ENCODE measurements around the gene CCDC88B.

Gene CCDC88B

DNA sequence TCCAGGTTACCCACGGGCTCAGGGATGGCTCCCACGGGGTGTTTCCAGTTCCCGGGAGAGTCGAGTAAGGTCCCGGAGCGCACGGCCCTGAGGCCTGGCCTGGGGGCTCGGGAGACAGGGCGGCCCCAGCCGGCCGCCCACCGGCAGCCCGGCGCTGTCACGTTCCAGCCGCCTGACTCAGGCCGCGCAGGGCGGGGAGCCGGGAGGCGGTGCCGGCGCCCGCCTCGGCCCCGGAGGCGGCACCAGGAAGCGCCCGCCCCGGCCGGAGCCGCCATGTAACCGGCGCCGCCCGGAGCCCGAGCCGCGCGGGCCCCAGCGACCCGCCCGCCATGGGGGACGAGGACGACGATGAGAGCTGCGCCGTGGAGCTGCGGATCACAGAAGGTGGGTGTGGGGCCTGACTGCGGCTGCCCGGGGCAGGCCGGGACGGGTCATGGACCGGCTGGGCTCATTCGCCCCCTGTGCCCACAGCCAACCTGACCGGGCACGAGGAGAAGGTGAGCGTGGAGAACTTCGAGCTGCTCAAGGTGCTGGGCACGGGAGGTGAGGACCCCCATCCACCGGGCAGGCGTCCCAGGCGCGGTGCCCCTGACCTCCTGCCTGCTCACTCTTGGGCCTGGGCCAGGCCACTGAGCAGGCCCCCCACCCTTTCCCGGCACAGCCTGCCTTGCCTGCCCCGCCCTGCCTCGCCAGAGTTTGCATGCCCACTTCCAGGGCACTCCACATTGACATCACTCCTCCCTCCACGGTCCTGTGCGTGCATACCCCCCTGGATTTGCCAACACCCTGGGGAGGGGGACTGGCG lies 19.1 kb downstream of the CCDC88B start, which contains the start of gene RPS6KA4:
TSS of gene RPS6KA4 (plus strand) at position 256 of the 805 bp plus-strand sequence. CDS start at position 330, 74 bp downstream.
- Histone ChIP-seq H3K4me3 (ENCODE audit: low read depth in 1 of 2, low read length in 2 of 2) (peak within 1 kb of the TSS; percentile 78 to 98), H3K36me3 (ENCODE audit: insufficient read depth, low read length) (peaks cover 37% of the 10 kb centered on the region), H2AFZ (ENCODE audit: low read depth, low read length) (peak within 1 kb of the TSS; percentile 99), H3K79me2 (ENCODE audit: insufficient read depth, low read length) (peaks cover 23% of the 10 kb centered on the region), H3K27ac (ENCODE audit: low read length) (peak within 1 kb of the TSS; percentile 89), H3K27me3 (ENCODE audit: insufficient read depth, low read length, poor library complexity) (no peaks in the 10 kb centered on the region), H3K4me1 (ENCODE audit: insufficient read depth, low read length) (peaks cover 26% of the 10 kb centered on the region), H4K20me1 (ENCODE audit: insufficient read depth, low read length) (peaks cover 3% of the 10 kb centered on the region; the same call in 1 of the 2 replicates), H3K9me3 (ENCODE audit: insufficient read depth, low read length, severe bottlenecking) (no peaks in the 10 kb centered on the region), H3K4me2 (ENCODE audit: insufficient read depth, low read length) (peak within 1 kb of the TSS; percentile 100), H3K9ac (ENCODE audit: low read depth, low read length) (peak within 1 kb of the TSS; percentile 96)
- ATAC-seq (ENCODE audit: insufficient read depth, low read depth) (peak; percentile 91), DNase-seq (peak; percentile 52)
- TF ChIP-seq, protein P1, sequence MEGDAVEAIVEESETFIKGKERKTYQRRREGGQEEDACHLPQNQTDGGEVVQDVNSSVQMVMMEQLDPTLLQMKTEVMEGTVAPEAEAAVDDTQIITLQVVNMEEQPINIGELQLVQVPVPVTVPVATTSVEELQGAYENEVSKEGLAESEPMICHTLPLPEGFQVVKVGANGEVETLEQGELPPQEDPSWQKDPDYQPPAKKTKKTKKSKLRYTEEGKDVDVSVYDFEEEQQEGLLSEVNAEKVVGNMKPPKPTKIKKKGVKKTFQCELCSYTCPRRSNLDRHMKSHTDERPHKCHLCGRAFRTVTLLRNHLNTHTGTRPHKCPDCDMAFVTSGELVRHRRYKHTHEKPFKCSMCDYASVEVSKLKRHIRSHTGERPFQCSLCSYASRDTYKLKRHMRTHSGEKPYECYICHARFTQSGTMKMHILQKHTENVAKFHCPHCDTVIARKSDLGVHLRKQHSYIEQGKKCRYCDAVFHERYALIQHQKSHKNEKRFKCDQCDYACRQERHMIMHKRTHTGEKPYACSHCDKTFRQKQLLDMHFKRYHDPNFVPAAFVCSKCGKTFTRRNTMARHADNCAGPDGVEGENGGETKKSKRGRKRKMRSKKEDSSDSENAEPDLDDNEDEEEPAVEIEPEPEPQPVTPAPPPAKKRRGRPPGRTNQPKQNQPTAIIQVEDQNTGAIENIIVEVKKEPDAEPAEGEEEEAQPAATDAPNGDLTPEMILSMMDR (IDR thresholded peaks at IDR 0.05; ENCODE audit: borderline replicate concordance, extremely low read depth, low read length, poor library complexity, severe bottlenecking) = no peak
- no peak for TF ChIP-seq EZH2 (IDR thresholded peaks at IDR 0.05; ENCODE audit: borderline replicate concordance, low read depth, low read length, severe bottlenecking)

DNA sequence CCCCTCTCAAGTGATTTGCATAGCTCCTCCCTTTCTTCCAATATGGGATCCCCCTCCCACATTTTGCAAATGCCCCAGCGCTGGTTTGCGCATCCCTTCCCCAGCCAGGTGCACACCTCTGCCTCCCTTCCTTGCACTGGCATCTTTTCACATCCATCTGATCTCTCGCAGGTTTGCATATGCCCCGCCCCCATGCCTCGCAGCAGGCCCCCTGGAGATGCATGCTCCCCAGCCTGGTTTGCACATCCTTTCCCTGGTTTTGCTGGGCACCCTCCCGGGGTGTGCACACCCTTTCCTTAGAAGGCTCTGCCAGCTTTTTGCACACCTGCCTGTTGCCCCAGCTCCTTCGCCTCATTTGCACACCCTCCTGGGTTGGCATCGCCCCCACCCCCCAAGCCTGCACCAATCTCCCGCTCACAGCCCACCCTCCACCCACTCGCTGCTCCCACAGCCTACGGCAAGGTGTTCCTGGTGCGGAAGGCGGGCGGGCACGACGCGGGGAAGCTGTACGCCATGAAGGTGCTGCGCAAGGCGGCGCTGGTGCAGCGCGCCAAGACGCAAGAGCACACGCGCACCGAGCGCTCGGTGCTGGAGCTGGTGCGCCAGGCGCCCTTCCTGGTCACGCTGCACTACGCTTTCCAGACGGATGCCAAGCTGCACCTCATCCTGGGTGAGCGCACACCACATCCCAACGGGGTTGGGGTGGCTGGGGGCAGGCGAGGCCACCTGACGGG lies 19.9 kb downstream of the CCDC88B start:
- peaks cover 41% of the 10 kb centered on the region for H3K36me3 ChIP-seq (ENCODE audit: insufficient read depth, low read length)
- DNase-seq (peak; percentile 46), ATAC-seq (ENCODE audit: insufficient read depth, low read depth) (peak; percentile 4; the same call in 1 of the 3 replicates)
- peak overlapping the region; percentile 99 for H2AFZ ChIP-seq (ENCODE audit: low read depth, low read length)
- H3K27me3 ChIP-seq (ENCODE audit: insufficient read depth, low read length, poor library complexity) = no peaks in the 10 kb centered on the region
- peak overlapping the region; percentile 96 for H3K9ac ChIP-seq (ENCODE audit: low read depth, low read length)
- peak overlapping the region; percentile 100 for H3K4me2 ChIP-seq (ENCODE audit: insufficient read depth, low read length)
- no peak for TF ChIP-seq EZH2 (IDR thresholded peaks at IDR 0.05; ENCODE audit: borderline replicate concordance, low read depth, low read length, severe bottlenecking)
- TF ChIP-seq, protein P1 (IDR thresholded peaks at IDR 0.05; ENCODE audit: borderline replicate concordance, extremely low read depth, low read length, poor library complexity, severe bottlenecking) = no peak
- H3K79me2 ChIP-seq (ENCODE audit: insufficient read depth, low read length) = peaks cover 23% of the 10 kb centered on the region
- peak overlapping the region; percentile 89 for H3K27ac ChIP-seq (ENCODE audit: low read length)
- H4K20me1 ChIP-seq (ENCODE audit: insufficient read depth, low read length) = peaks cover 3% of the 10 kb centered on the region; the same call in 1 of the 2 replicates
- H3K4me3 ChIP-seq (ENCODE audit: low read depth in 1 of 2, low read length in 2 of 2) = peak overlapping the region; percentile 78 to 98; a peak in 3 of 4 replicates
- H3K9me3 ChIP-seq (ENCODE audit: insufficient read depth, low read length, severe bottlenecking) = no peaks in the 10 kb centered on the region
- H3K4me1 ChIP-seq (ENCODE audit: insufficient read depth, low read length) = peaks cover 26% of the 10 kb centered on the region

DNA sequence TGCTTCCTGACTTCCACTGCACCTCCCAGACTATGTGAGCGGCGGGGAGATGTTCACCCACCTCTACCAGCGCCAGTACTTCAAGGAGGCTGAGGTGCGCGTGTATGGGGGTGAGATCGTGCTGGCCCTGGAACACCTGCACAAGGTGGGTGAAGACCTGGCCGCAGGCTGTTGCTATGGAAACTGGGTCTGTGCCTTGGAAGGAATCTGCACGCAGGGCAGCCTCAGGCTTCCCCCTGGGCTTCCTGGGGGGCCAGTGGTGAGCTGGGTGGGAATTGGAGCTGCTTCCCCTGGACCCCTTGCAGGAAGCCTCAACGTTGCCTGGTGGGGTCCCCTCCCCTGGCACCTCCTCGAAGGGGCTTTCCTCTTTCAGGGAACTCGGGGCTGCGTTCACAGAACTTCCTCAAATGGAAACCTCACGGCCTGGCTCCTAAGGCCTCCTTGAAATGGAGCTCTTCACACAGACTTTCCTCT lies 20.5 kb downstream of the CCDC88B start:
- peaks cover 48% of the 10 kb centered on the region for H3K36me3 ChIP-seq (ENCODE audit: insufficient read depth, low read length)
- peak overlapping the region; percentile 100 for H3K4me2 ChIP-seq (ENCODE audit: insufficient read depth, low read length)
- TF ChIP-seq EZH2 (IDR thresholded peaks at IDR 0.05; ENCODE audit: borderline replicate concordance, low read depth, low read length, severe bottlenecking) = no peak
- TF ChIP-seq, protein P1 (IDR thresholded peaks at IDR 0.05; ENCODE audit: borderline replicate concordance, extremely low read depth, low read length, poor library complexity, severe bottlenecking) = no peak

More for the DNA sequence above, 20.5 kb downstream of the CCDC88B start:
- H3K27me3 ChIP-seq (ENCODE audit: insufficient read depth, low read length, poor library complexity) = no peaks in the 10 kb centered on the region
- H3K27ac ChIP-seq (ENCODE audit: low read length) = no peak overlapping the region
- peaks cover 6% of the 10 kb centered on the region; the same call in 1 of the 2 replicates for H4K20me1 ChIP-seq (ENCODE audit: insufficient read depth, low read length)
- peaks cover 23% of the 10 kb centered on the region for H3K79me2 ChIP-seq (ENCODE audit: insufficient read depth, low read length)
- H3K4me1 ChIP-seq (ENCODE audit: insufficient read depth, low read length) = peaks cover 26% of the 10 kb centered on the region
- H2AFZ ChIP-seq (ENCODE audit: low read depth, low read length) = no peak overlapping the region
- H3K4me3 ChIP-seq (ENCODE audit: low read depth in 1 of 2, low read length in 2 of 2) = peak overlapping the region in 1 of 2 experiments; percentile 98; a peak in 1 of 4 replicates
- H3K9ac ChIP-seq (ENCODE audit: low read depth, low read length) = no peak overlapping the region
- H3K9me3 ChIP-seq (ENCODE audit: insufficient read depth, low read length, severe bottlenecking) = no peaks in the 10 kb centered on the region
- ATAC-seq (ENCODE audit: insufficient read depth, low read depth) (no peak), DNase-seq (no peak)

Measured in DND-41 (cell line).